C1 segment of cervical spinal cord (tissue), 14 donors: ENCODE data around the gene MYH7B.

Experiments
- DNase-seq, 14 donors: peaks; one replicate each; lab custom pipeline; 2025; lab: John Stamatoyannopoulos, UW

Gene MYH7B

GRCh38 chr20:34943808-34944567, 11.7 kb upstream of the MYH7B start:
- no peak for DNase-seq

DNA sequence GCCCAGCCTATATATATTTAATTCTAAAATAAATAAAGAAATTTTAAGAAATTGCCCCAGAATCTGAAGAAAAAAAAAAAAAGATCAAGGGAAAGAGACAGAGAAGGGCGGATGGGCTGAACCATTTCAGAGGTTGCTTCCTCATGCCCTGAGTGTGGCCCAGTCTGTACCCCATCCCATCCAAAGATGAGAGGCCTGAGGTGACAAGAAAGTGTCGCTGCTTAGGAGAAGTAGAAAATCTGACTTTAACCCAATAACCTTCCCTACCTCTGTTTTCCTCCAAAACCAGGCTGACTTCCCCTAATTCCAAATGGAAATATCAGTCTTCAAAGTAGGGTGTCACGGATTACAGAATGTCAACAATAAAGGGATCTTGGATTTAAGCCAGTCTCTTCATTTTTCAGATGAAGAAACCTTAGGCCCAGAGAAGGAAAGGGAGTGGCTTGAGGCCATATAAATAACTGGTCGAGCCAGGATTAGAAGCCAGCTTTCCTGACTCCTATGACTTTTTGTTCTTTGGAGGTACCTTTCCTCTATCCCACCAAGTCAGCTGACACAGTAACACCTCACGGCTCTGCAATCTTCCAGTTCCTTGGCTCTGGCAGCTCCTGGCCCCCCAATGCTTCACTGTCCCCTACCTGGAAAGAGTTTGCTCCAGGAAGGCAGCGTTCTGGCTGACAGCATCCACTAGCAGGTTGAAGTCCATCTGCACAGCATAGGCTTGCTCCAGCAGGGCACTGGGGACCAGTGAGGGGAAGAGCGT, 10.2 kb upstream of the MYH7B start:
- no peak for DNase-seq

DNA sequence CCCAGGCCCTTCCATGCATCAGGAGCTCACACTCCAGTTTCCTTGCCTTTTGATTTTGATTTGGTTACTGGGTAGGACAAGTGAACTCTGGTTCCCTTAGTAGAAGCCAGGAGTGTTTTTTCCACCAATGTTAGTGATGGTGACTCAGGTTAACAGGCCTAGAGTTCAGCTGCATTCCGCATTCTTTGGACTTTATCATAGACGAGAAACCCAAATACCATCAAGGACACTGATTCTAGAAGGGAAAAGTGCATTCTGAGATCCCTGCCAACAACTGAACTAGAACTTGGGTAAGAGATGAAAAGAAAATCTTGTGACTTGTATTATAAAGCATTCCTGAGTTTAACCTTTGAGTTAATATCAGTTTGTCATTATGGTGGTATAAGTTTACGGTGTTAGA, 9.0 kb upstream of the MYH7B start:
- no peak for DNase-seq

DNA sequence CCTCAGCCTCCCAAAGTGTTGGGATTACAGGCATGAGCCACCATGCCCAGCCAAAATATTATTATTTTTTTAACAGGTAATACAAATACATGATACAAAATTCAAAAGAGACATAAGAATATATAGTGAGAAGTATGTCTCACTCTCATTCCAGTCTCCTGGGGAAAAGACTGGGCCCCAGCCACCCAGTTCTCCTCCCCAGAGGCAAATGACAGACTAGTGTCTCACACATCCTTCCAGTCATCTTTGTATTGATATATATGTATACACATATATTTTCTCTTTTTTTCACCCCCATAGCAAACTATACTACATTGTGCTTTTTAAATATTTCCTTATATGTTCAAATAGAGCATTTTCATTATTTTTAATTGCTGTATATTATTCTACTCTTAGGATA, 8.3 kb upstream of the MYH7B start:
- no peak for DNase-seq

DNA sequence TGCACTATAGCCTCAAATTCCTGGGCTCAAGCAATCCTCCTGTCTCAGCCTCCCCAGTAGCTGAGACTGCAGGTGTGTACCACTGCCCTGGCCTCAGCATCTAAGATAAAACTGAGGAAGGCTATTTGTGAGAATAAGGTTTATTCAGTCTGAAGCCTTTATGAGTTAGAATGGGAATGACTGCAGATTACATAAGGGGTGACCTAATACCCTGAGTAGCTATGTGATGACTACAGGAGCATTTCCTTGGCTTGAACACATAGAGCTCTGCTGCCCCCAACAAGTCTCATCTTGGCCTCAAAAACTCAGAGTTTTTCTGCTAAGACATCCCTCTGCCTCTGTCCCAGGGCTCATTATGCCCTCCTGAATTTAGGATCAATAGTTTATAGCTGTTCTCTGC, 7.6 kb upstream of the MYH7B start:
- DNase-seq, result no peak

- DNase-seq, result no peak
Observed at GRCh38 chr20:34949120-34949519, 6.5 kb upstream of the MYH7B start.

GRCh38 chr20:34951252-34951651, 4.4 kb upstream of the MYH7B start:
- no peak for DNase-seq

DNA sequence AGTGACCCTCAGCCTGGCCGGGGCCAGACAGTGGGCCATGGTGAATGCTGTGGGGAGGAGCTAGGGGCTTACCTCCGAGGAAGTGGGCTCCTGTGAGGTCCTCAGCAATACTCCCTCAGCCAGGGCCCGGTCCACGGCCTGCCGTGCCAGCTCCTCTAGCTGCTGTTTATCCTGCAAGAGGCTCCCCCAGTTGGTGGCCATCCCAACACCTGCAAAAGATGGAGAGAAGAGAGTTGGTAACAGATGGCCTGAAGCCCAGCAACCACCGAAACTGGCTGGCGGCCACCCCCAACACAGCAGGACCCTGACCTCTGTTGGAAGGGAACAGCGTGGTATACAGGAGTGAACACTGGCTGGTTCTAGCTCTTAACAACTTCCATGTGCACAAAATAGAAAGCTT, 4.0 kb upstream of the MYH7B start:
- no peak for DNase-seq

DNA sequence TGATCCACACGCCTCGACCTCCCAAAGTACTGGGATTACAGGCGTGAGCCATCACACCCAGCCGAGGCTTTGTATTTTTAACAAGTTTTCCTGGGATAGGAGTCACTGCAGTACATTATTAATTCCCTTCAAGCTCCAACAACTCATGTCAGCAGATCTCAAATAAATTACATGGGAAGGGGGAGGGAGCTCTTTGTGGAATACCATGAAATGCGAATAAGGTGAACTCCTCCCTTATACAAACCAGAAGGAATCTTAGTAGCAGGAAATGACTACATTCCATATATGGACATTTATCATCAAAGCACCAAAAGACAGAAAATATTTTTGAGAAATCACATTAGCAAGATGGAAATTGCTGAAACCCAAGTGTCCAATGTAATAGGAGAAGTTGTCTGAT, 3.0 kb upstream of the MYH7B start:
- DNase-seq, result no peak

DNA sequence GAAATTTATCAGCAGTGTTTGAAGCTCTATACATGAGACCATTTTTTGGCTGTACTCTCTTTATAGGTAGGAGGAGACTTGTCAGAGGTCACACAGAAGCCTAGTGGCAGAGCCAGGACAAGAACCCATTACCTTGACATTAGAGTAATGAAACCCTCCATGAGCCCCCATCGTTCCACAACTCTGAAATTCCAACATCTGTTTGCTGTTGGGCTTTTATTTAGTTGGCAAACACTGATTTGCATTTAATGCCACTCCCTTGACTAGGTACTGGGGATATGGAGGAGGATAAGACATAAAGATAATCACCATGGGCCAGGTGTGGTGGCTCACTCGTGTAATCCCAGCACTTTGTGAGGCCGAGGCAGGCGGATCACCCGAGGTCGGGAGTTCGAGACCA, 1.7 kb upstream of the MYH7B start:
- no peak for DNase-seq

GRCh38 chr20:34954904-34955230, 801 bp upstream of the MYH7B start:
- peak in 2 of 14 donors; percentile 52 to 71 for DNase-seq

DNA sequence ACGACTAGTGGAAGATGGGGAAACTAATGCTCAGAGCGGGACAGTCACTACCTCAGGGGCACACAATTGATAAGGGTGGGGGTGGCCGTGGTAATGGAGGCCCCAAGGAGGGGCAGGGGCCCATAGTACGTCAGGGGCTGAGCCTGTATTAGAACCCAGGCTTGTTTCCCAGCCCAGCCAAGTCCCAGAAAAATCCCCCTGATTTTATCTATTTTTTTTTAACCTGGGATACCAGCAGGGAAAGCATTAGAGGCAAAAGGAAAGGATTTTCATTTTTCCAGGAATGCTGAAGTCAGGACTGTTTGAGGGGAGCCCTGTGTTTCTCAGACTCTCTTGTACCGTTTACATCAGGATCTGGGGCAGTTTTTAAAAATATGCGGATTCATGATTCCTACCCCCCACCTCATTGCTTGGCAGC, 382 bp downstream of the MYH7B start:
- DNase-seq, result no peak

DNA sequence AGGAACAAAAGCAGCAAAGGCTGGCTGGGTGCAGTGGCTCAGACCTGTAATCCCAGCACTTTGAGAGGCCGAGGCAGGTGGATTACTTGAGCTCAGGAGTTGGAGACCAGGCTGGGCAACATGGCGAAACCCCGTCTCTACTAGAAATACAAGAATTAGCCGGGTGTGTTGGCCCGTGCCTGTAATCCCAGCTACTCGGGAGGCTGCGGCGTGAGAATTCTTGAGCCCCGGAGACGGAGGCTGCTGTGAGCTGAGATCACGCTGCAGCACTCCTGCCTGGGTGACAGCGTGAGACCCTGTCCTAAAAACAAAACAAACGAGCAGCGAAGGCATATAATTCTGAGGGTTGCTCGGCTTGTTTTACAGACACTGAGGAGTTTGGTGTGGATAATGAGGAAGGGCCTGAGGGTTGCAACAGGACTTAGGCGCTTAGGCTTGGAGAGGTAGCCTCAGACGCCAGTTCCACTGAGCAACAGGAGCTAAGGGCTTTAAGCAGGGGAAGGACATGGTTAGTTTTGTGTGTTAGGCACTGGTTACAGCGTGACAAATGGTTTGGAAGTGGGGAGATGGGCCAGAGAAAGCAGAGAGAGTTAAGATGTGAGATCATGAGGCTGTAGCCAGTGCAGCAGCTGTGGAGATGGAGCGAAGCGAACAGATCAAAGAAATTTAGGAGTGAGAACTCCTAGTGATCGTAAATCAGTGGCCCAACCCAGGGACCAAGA, 1.2 kb downstream of the MYH7B start:
- DNase-seq, result no peak

- DNase-seq, result no peak
Observed at GRCh38 chr20:34964486-34964885, 8.8 kb downstream of the MYH7B start.

- DNase-seq, result no peak
Observed at GRCh38 chr20:34965051-34965450, 9.4 kb downstream of the MYH7B start.

DNA sequence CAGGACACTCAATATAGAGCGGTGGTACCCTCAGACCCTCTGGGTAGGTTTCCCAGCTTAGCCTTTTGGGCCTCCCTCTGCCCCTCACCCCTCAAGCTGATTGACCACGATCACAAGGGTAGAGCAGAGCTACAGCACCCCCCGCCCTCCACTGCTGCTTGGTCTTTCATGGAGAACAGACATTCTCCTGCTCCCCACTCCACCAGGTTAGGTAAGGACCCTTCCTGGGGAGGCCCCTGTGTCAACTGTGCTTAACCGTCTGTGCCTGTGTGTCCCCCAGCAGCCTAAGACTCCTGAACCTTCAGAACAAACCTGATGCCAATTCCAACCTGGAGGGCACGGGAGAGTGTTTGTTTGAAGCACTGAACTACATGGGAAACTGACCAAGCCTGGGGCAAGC, 11.8 kb downstream of the MYH7B start:
- no peak for DNase-seq

DNA sequence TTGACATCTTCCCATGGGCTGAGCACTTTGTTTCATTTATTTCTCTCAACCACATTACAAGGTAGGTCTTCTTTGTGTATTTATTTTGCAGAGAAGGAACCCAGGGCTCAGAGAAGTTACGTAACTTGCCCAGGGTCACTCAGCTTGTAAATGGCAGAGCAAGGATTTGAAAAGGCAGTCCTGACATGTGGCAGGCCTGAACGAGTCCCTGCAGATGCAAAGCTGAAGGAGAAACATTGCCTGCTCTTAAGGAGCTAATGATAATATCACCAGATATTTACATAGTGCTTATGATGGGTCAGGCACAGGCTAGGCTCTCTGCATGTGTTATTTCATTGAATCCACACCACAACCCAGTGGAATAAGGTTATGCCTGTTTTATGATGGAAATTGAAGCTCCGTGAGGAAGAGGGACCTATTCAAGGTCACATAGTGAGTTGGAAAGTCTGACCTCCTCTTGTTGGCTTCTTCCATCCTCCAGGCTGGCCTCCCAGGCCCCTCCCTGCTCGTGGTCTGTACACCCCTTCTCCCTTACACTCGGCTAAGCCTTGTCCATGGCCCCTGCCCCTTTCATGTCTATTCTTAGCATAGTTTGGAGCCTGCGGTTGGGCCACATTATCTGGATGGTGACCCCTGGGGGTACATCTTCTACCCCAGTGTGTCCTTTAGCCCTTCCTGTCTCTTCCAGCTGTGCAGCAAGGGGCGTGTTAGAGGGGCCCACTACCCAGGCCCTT, 12.5 kb downstream of the MYH7B start:
- DNase-seq, result no peak

DNA sequence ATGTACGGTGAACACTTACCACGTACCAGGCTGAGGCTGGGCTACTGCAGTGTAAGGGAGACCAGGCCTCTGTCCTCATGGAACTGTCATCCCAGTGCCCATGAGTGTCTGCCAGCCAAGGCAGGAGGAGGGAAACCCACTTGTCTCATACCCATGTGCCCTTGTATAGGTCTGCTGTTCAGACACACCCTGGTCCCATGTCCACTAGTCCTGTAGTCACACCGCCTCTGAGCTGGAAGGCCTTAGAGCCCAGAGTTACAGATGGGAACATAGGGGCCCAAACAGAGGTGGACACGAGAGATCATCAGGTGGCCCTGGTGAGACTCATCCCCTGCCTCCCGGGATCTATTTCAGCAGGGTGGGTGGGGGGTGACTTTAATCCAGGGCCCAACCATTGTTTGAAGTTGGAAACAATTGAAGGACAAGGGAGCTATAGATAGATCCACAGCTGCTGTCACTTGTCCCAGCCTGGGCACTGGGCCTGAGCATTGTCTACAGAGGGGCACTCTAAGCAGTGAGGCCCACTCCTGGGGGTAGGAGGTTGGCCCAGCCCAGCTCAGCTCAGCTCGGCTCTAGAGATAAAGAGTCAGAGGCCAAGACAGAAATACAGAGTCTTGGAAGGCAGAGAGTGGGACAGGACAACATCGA, 14.6 kb downstream of the MYH7B start:
- peak in 9 of 14 donors; percentile 18 to 58 (median 32) for DNase-seq

- no peak for DNase-seq
Observed at GRCh38 chr20:34970846-34971560, 15.3 kb downstream of the MYH7B start.

GRCh38 chr20:34971561-34972235, 16.0 kb downstream of the MYH7B start:
- no peak for DNase-seq
